Epithelial cell of esophagus (primary cell): ENCODE data around the gene ATG16L2.
"Not testable (repeated sequence)": the region's sequence is repeated elsewhere in the genome, so short reads cannot be mapped to it uniquely, and the experiment has no call there.

Experiments used
- DNase-seq: peaks from one replicate; pipeline ENCODE4 v3.0.0; 2010; ENCODE audit warnings: low read depth
- H3K4me3 ChIP-seq: 2 replicates; pipeline ENCODE4 v1.5.1; 2011; ENCODE audit warnings: mild to moderate bottlenecking, low read length, control low read depth
- CTCF ChIP-seq: IDR thresholded peaks from 2 replicates; pipeline ENCODE4 v1.5.1; 2011; ENCODE audit warnings: low read depth, mild to moderate bottlenecking, low read length, control low read depth, inconsistent platforms; ENCODE audit not compliant: insufficient read depth; ENCODE audit errors: missing control alignments

The ATG16L2 gene

DNA sequence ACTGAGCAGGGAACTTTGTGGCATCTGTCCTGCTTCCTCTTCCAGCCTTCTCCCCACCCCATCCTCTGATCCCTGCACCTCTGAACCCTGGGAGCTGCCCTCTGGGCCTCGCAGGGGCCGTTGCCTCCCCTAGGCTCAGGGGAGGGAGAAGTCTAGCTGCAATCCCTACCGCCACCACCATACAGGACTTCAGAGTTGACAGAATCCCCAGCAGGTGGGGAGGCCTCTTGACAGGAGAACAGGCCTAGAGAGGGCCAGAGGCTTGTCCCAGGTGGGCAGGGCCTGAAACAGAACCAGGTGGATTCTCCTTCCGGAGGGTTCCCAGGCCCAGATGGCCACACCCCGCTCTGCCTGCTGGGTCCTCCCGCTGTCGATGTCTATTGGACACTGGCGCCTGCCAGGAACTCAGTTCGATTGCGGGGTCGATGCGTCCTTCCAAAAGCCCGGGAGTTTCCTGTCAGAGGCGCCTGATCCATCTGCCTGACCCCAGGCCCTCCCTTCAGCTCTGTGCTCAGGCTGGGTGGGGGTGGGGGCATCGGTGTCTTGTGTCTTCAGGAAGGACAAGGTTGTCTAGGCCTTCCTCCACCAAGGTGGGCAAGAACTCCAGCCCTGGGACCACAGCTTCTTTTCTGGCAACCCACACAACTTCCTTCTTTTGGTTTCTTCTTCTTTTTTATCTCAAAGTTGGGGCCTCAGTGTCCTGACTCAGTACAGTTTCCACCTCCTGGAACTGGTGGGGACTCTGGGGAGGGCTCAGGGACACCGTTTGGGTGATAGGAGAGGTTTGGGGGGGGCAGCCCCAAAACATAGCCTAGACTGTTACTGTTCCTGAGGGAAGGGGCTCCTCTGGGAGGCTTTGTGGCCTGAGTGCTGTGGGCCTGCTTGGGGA, 26.8 kb upstream of the ATG16L2 start:
- no peak for DNase-seq
- no peak overlapping the region for H3K4me3 ChIP-seq
- peak; percentile 15 for TF ChIP-seq CTCF

DNA sequence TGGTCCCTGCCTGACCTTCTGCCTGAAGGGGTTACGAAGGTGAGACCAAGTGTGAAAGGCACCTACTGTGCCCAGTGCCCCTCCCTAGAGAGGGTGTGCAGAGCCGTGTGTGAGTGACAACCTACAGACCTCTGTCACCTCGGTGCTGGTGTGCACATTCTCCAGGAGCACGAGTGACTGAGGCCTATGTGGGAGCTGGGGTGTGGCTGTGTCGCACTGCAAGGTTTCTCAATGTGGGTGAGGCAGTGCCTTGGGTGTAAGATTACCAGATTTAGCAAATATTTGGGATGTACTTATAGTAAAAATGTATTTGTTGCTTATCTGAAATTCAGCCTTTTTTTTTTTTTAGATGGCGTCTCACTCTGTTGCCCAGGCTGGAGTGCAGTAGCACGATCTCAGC, 26.0 kb upstream of the ATG16L2 start:
- no peak for TF ChIP-seq CTCF
- DNase-seq = peak; percentile 18
- no peak overlapping the region for H3K4me3 ChIP-seq

DNA sequence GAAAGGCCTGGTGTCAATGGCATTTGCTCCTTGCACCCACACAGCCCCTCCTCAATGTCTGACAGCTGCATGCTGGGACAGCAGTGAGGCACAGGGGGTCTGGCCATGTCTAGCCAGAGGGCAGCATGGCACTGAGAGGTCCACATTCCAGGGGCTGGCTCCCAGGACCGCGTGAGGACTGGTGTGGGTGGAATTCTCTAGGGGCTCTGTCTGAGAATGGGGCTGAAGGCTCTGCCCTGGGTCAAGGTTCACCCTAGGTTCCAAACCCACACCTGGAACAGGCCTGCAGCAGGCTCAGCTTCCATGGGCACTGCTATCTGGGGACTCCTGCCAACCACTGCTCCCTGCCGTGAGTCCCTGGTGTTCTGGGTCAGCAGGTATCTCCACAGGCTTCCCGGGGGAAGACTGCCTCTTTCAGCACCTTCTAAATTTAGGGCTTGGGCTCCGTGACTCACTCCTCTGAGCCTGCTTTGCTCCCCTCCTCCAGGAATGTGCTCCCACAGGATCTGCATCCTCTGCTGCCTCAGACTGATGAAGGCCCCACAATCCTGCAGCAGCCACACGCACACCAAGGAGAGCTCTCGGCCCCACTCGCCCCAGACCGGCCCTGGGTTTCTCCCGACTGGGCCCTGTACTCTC, 24.6 kb upstream of the ATG16L2 start:
- DNase-seq = peak; percentile 67
- no peak for TF ChIP-seq CTCF
- H3K4me3 ChIP-seq = no peak overlapping the region

GRCh38 chr11:72791228-72791627, 23.0 kb upstream of the ATG16L2 start:
- not testable (repeated sequence) for H3K4me3 ChIP-seq, DNase-seq

DNA sequence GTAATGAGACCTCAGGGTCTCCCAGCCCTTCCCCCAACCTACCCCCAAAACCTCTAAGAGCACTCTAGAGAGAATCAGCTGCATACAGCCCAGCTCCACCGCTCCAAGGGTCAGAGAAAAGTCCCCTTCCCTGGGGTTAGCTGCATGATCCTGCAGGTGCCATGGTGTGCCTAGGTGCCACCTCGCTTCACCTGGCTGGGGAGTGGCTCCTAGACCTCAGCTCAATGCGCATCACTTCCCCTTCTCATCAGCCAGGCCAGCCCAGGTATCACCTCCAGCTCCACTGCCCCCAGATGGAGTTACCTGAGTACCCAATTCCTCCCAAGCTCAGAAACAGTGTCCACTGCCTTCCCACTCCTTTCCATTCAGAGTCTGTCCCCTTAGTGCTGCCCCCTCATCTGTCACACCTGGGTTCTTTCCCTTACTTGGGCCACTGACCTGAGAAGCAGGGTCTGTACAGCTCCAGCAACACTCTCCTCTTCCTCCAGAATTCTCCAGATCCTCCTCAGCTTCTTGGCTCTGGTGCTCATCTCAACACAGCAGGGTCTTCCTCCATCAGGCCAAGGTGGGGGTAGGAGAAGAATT, 21.7 kb upstream of the ATG16L2 start:
- no peak for TF ChIP-seq CTCF
- no peak overlapping the region for H3K4me3 ChIP-seq
- no peak for DNase-seq

- H3K4me3 ChIP-seq = peak overlapping the region; percentile 75
- TF ChIP-seq CTCF = no peak
- DNase-seq = no peak
Observed at GRCh38 chr11:72793076-72793424, 21.2 kb upstream of the ATG16L2 start.

DNA sequence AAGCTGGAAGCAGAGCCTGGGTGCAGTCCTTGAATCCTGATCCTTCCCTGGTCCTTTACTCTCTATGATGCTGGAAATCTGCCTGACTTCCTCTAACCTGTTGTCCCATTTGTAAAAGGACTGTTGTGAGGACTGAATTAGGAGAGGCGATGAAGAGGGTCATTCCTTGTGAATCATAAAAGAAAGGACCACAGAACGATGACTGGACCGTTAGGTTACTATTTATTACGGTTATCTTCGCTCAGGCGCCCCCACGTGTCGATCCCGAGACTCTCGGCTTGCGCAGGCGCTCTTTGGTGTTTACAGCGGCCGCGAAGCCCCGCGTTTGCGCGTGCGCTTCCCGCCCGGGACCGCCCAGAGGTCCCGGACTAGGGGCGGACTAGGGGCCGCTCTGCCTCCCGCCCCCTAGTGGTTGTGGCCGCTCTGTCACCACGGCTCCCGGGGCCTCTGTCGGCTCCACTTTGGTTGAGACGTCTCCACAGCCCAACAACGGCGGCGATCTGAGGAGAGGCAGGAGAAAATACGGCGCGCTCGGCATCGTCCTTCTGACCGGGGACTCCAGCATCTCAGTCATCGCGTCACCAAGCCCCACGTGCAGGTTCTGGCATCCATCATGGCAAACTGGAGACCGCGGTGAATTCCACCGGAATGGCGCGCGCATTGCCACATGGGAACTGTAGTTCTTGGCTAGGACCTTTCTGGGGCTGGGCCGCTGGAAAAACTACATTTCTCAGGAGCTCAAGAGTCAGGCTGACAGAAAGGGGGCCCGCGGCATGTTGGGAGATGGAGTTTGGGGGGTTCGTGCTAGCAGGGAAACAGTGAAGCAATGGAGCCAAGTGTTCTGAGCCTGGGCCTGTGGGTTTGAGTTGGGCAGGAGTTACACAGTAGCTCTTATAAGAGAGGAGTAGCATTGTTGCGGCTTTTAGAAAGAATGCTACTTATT, 20.5 kb upstream of the ATG16L2 start, which contains the start of gene STARD10:
STARD10 (minus strand) TSS at position 623 of the 943 bp plus-strand sequence. CDS start 12,866 bp downstream, outside the sequence.
- DNase-seq = peak; percentile 95
- peak; percentile 76 for TF ChIP-seq CTCF
- H3K4me3 ChIP-seq = peak within 1 kb of the TSS; percentile 75
